H1 (cell line): Measurements from ENCODE around the gene PCIF1. TPM values are rescaled to one million over a fixed set of nuclear protein-coding genes. Genes with fewer than 3 reads are reported as not detected.

ENCODE experiments used
- CTCF ChIA-PET: fragments of 300-600 bp; sonication (Branson Sonifier 250); formaldehyde crosslinking; loops from one replicate; lab custom pipeline; 2021; ENCODE audit not compliant: partially characterized antibody; lab: Charles Lee
- POLR2A ChIA-PET: fragments of 300-600 bp; sonication (Branson Sonifier 250); formaldehyde crosslinking; loops from one replicate; lab custom pipeline; 2021; ENCODE audit warnings: inconsistent platforms; ENCODE audit not compliant: partially characterized antibody; lab: Charles Lee
- DNase-seq, 2 experiments: peaks; one replicate each; pipeline versions ENCODE4 v3.0.0 to v3.0.0-alpha.2; 2010 to 2022; ENCODE audit warnings: low spot score in 2 of 2, low read depth in 1 of 2, mixed read lengths in 1 of 2
- FAIRE-seq: peaks from 2 replicates; lab custom pipeline; 2011; peaks lifted over from hg19 to GRCh38; lab: Jason Lieb, UNC
- H2AFZ ChIP-seq: 2 replicates; pipeline ENCODE4 v1.8.1; 2012; ENCODE audit warnings: low read length, inconsistent platforms
- H2AK5ac ChIP-seq: 2 replicates; pipeline ENCODE4 v1.6.1; 2013; ENCODE audit warnings: low read depth, low read length
- H2BK120ac ChIP-seq: replicated peaks from 2 replicates; pipeline ENCODE3; 2013; ENCODE audit warnings: low read depth, low read length, inconsistent platforms
- H2BK12ac ChIP-seq: 2 replicates; pipeline ENCODE4 v1.6.1; 2013; ENCODE audit warnings: low read depth, low read length
- H2BK15ac ChIP-seq: 2 replicates; pipeline ENCODE4 v1.6.1; 2013; ENCODE audit warnings: low read length
- H2BK20ac ChIP-seq: 2 replicates; pipeline ENCODE4 v1.6.1; 2013; ENCODE audit warnings: low read length
- H2BK5ac ChIP-seq: 2 replicates; pipeline ENCODE4 v1.6.1; 2013; ENCODE audit warnings: low read depth, low read length
- H3K14ac ChIP-seq: 2 replicates; pipeline ENCODE4 v1.6.1; 2013; ENCODE audit warnings: inconsistent platforms; ENCODE audit not compliant: insufficient read length
- H3K18ac ChIP-seq: 2 replicates; pipeline ENCODE4 v1.6.1; 2013; ENCODE audit warnings: low read length; ENCODE audit errors: extremely low read depth
- H3K23ac ChIP-seq: 2 replicates; pipeline ENCODE4 v1.6.1; 2013; ENCODE audit warnings: inconsistent platforms; ENCODE audit not compliant: insufficient read length
- H3K23me2 ChIP-seq: 2 replicates; pipeline ENCODE4 v1.6.1; 2013; ENCODE audit warnings: low read depth, low read length
- H3K27ac ChIP-seq: 2 replicates; pipeline ENCODE4 v1.6.1; 2011; ENCODE audit warnings: low read depth, low read length, inconsistent platforms
- H3K27me3 ChIP-seq, 4 experiments: replicated peaks in 1 of 4; 1 replicate in 1 of 4; 2 replicates in 3 of 4; pipeline versions ENCODE4 v1.6.1 to v1.8.1; 2011 to 2013; ENCODE audit warnings: low read length in 3 of 4, mild to moderate bottlenecking in 3 of 4, inconsistent platforms in 2 of 4, mixed read lengths in 2 of 4, moderate library complexity in 1 of 4; ENCODE audit not compliant: control insufficient read depth in 3 of 4, insufficient read depth in 3 of 4; ENCODE audit errors: extremely low read depth in 1 of 4
- H3K36me3 ChIP-seq, 4 experiments: 2 replicates each; pipeline versions ENCODE4 v1.6.1 to v1.8.1; 2011 to 2013; ENCODE audit warnings: mild to moderate bottlenecking in 4 of 4, low read length in 3 of 4, moderate library complexity in 2 of 4, control low read depth in 1 of 4, inconsistent platforms in 1 of 4; ENCODE audit not compliant: insufficient read depth in 4 of 4, control insufficient read depth in 2 of 4
- H3K4ac ChIP-seq: replicated peaks from 2 replicates; pipeline ENCODE3; 2013; ENCODE audit warnings: low read length, low read depth, mixed read lengths, inconsistent platforms; ENCODE audit not compliant: insufficient read length
- H3K4me1 ChIP-seq, 4 experiments: replicated peaks in 1 of 4; 1 replicate in 1 of 4; 2 replicates in 3 of 4; pipeline versions ENCODE4 v1.6.1 to v1.8.1; 2011 to 2013; ENCODE audit warnings: low read length in 3 of 4, inconsistent platforms in 2 of 4, mixed read lengths in 1 of 4; ENCODE audit not compliant: insufficient read depth in 4 of 4, control insufficient read depth in 3 of 4
- H3K4me2 ChIP-seq, 2 experiments: 2 replicates each; pipeline versions ENCODE4 v1.6.1 to v1.8.1; 2011 to 2013; ENCODE audit warnings: low read depth in 2 of 2, low read length in 2 of 2, control low read depth in 1 of 2, inconsistent platforms in 1 of 2, mild to moderate bottlenecking in 1 of 2; ENCODE audit not compliant: insufficient read depth in 1 of 2
- H3K4me3 ChIP-seq, 4 experiments: fragments of 200-600, 300-600 bp in 1 of 4; sonication (generic), shearing (Covaris generic), sonication (Bioruptor Twin) in 1 of 4; 2 replicates each; pipeline versions ENCODE4 v1.5.1 to v1.8.1; 2011 to 2016; ENCODE audit warnings: low read length in 4 of 4, low read depth in 3 of 4, control low read depth in 2 of 4, inconsistent platforms in 2 of 4, mild to moderate bottlenecking in 2 of 4, mixed read lengths in 1 of 4, moderate library complexity in 1 of 4; ENCODE audit not compliant: insufficient read depth in 2 of 4; ENCODE audit errors: extremely low read depth in 1 of 4
- H3K56ac ChIP-seq: replicated peaks from 2 replicates; pipeline ENCODE3; 2013; ENCODE audit warnings: low read depth, mild to moderate bottlenecking, mixed read lengths, low read length, inconsistent platforms; ENCODE audit not compliant: insufficient read length
- H3K79me1 ChIP-seq: 2 replicates; pipeline ENCODE4 v1.6.1; 2013; ENCODE audit warnings: low read depth, low read length, control low read depth
- H3K79me2 ChIP-seq, 2 experiments: 2 replicates each; pipeline versions ENCODE4 v1.6.1 to v1.8.1; 2012 to 2013; ENCODE audit warnings: low read length in 2 of 2, mild to moderate bottlenecking in 2 of 2, inconsistent platforms in 1 of 2; ENCODE audit not compliant: insufficient read depth in 2 of 2, control insufficient read depth in 1 of 2
- H3K9ac ChIP-seq, 4 experiments: replicated peaks in 1 of 4; 1 replicate in 1 of 4; 2 replicates in 3 of 4; pipeline versions ENCODE4 v1.6.1 to v1.8.1; 2011 to 2013; ENCODE audit warnings: low read depth in 3 of 4, low read length in 3 of 4, control low read depth in 2 of 4, mild to moderate bottlenecking in 2 of 4, moderate library complexity in 2 of 4, inconsistent platforms in 1 of 4; ENCODE audit errors: extremely low read depth in 1 of 4
- H3K9me3 ChIP-seq, 2 experiments: 2 replicates each; pipeline versions ENCODE4 v1.6.1 to v1.8.1; 2012 to 2013; ENCODE audit warnings: mild to moderate bottlenecking in 2 of 2, moderate library complexity in 2 of 2, control low read depth in 1 of 2, inconsistent platforms in 1 of 2, low read depth in 1 of 2, low read length in 1 of 2, mixed read lengths in 1 of 2; ENCODE audit not compliant: insufficient read depth in 2 of 2
- H4K20me1 ChIP-seq, 2 experiments: replicated peaks in 1 of 2; 2 replicates each; pipeline versions ENCODE3 to v1.8.1; 2011 to 2013; ENCODE audit warnings: inconsistent platforms in 2 of 2, low read length in 2 of 2, mild to moderate bottlenecking in 1 of 2; ENCODE audit not compliant: insufficient read depth in 2 of 2, control insufficient read depth in 1 of 2
- H4K5ac ChIP-seq: 2 replicates; pipeline ENCODE4 v1.6.1; 2013; ENCODE audit warnings: low read length, low read depth, mixed read lengths, inconsistent platforms; ENCODE audit not compliant: insufficient read length
- H4K8ac ChIP-seq: 2 replicates; pipeline ENCODE4 v1.8.0; 2013; ENCODE audit warnings: mild to moderate bottlenecking, moderate library complexity, low read length, inconsistent platforms; ENCODE audit not compliant: insufficient read depth; ENCODE audit errors: extremely low read depth
- H4K91ac ChIP-seq: replicated peaks from 2 replicates; pipeline ENCODE3; 2013; ENCODE audit warnings: low read length, mixed read lengths, inconsistent platforms; ENCODE audit not compliant: insufficient read length
- BCL11A ChIP-seq, 2 experiments: IDR thresholded peaks; one replicate each; pipeline ENCODE4 v1.6.1; 2011; ENCODE audit warnings: low read depth in 2 of 2, low read length in 2 of 2, mild to moderate bottlenecking in 2 of 2
- EGR1 ChIP-seq: IDR thresholded peaks from 2 replicates; pipeline ENCODE4 v1.6.1; 2011; ENCODE audit warnings: low read depth, low read length, borderline replicate concordance
- SIN3A ChIP-seq, 2 experiments: IDR thresholded peaks in 1 of 2; conservative IDR thresholded peaks in 1 of 2; 2 replicates each; pipeline ENCODE4 v1.6.1; 2011 to 2012; ENCODE audit warnings: low read length in 2 of 2, improper control_type of control experiment in 1 of 2, low read depth in 1 of 2, mild to moderate bottlenecking in 1 of 2
- SIRT6 ChIP-seq: IDR thresholded peaks from one replicate; pipeline ENCODE4 v1.7.1; 2012; ENCODE audit warnings: low read length, inconsistent platforms
- SP4 ChIP-seq: IDR thresholded peaks from 2 replicates; pipeline ENCODE4 v1.6.1; 2012; ENCODE audit warnings: low read length, inconsistent platforms
- WGBS, 2 experiments: shearing (Covaris generic) in 1 of 2; methylation state at CpG; one replicate each; pipeline versions ENCODE4 v1.1.6 to v1.1.7; 2013 to 2015; ENCODE audit warnings: low lambda C conversion rate in 2 of 2, mixed read lengths in 2 of 2, inconsistent platforms in 1 of 2, low coverage in 1 of 2, missing lambda C conversion rate in 1 of 2; ENCODE audit not compliant: insufficient replicate concordance in 2 of 2, insufficient coverage in 1 of 2, insufficient read length in 1 of 2; ENCODE audit errors: extremely low coverage in 1 of 2, missing lambda C conversion rate in 1 of 2; 5-methylcytosine and 5-hydroxymethylcytosine counted together
- polyA plus RNA-seq, 7 experiments: library from polyadenylated mRNA; depleted of rRNA in 3 of 7; stranded (reverse) in 5 of 7; unstranded in 2 of 7; fragments of >200 nt in 5 of 7; fragments of 200-250 nt in 2 of 7; gene quantifications; 1 replicate in 5 of 7; 2 replicates in 1 of 7; 4 replicates in 1 of 7; pipeline versions ENCODE4 v1.2.1 to v1.2.3, GENCODE V29; 2011 to 2013; ENCODE audit warnings: missing spikeins in 2 of 7, mixed read lengths in 2 of 7
- total RNA-seq: library from RNA; stranded (reverse); fragmentation: NEBNext Ultra II Directional; extraction: Animal tissue kit (Norgen Biotek cat#: 25700); gene quantifications from 2 replicates; pipeline ENCODE4 v1.2.1, GENCODE V29; 2021

PCIF1 gene
- total and polyA plus RNA-seq, 2 of the 8 experiments (the other 6 are each of a cell fraction or from before 2014, with no cell fraction given), result 30.3 to 30.6 TPM

- Histone ChIP-seq H4K5ac (no peak within 1 kb of the TSS), H4K8ac (0 out of 2 replicates have a peak within 1 kb of the TSS, but pooled peaks have one; percentile 35), H3K9ac (no peak within 1 kb of the TSS), H3K27ac (no peak within 1 kb of the TSS), H3K27me3 (no peaks in the 10 kb centered on the region), H2BK120ac (no peak within 1 kb of the TSS), H3K36me3 (peaks cover 8 to 18% (median 16%) of the 10 kb centered on the region in 4 experiments), H3K23me2 (peaks cover 15% of the 10 kb centered on the region; the same call in 1 of the 2 replicates), H2BK20ac (no peak within 1 kb of the TSS), H3K79me1 (peaks cover 3% of the 10 kb centered on the region; the same call in 1 of the 2 replicates), H2AK5ac (no peak within 1 kb of the TSS), H3K56ac (no peak within 1 kb of the TSS), H4K20me1 (peaks cover 0 to 7% of the 10 kb centered on the region in 2 experiments), H3K14ac (no peak within 1 kb of the TSS), H3K18ac (no peak within 1 kb of the TSS), H3K79me2 (peaks cover 0 to 14% of the 10 kb centered on the region in 2 experiments; a peak in 1 of 4 replicates), H3K23ac (no peak within 1 kb of the TSS), H3K4me3 (no peak within 1 kb of the TSS), H2AFZ (no peak within 1 kb of the TSS), H4K91ac (no peak within 1 kb of the TSS), H2BK15ac (no peak within 1 kb of the TSS), H2BK12ac (no peak within 1 kb of the TSS), H3K4ac (no peak within 1 kb of the TSS), H3K4me2 (no peak within 1 kb of the TSS), H3K4me1 (peaks cover 0 to 10% (median 6%) of the 10 kb centered on the region in 4 experiments; a peak in 6 of 7 replicates), H3K9me3 (no peaks in the 10 kb centered on the region), H2BK5ac (no peak within 1 kb of the TSS)
- ChIA-PET POLR2A (interaction anchor here (1.0 to 1.5 kb wide), 2 partner anchors 10 to 62 kb away, joined by 4 read pairs; no protein-coding TSS in a partner anchor), CTCF (interaction anchor here (0.9 kb wide), 1 partner anchor 70 kb away, joined by 4 read pairs; no protein-coding TSS in a partner anchor)
- DNase-seq (no peak), FAIRE-seq (no peak)
- TF ChIP-seq SIN3A (conservative IDR thresholded peaks at IDR 0.05 in 1 of 2, IDR thresholded peaks at IDR 0.05 in 1 of 2; ENCODE audit: low read depth in 1 of 2, low read length in 2 of 2) (no peak), BCL11A (IDR thresholded peaks at IDR 0.05; ENCODE audit: low read depth in 2 of 2, low read length in 2 of 2) (no peak), SIRT6 (no peak), EGR1 (no peak), SP4 (no peak)
- WGBS, 2 experiments, result 90% methylated on average over 8 of the region's 8 CpGs; no CpG with 5 or more reads in 1 of the 2 experiments
Measured at GRCh38 chr20:45887346-45887715, 47.2 kb upstream of the PCIF1 start, which contains the start of gene SPATA25. TSS of gene SPATA25 (minus strand) at chr20:45887622. CDS start at chr20:45887590, 32 bp downstream.
